GM18868 (cell line): ENCODE measurements around the gene DYNC2H1.
"Not testable (repeated sequence)": the region's sequence is repeated elsewhere in the genome, so short reads cannot be mapped to it uniquely, and the experiment has no call there.

Source experiments
- ATAC-seq: cut with Tn5 transposase; IDR thresholded peaks from one replicate; pipeline ENCODE4 v1.9.1; 2021; ENCODE audit warnings: mild to moderate bottlenecking, moderate library complexity; ENCODE audit not compliant: unreplicated experiment

Gene DYNC2H1

GRCh38 chr11:103125462-103125861 lies 16.2 kb downstream of the DYNC2H1 start:
- ATAC-seq, result peak; percentile 48

GRCh38 chr11:103141986-103142385 lies 32.8 kb downstream of the DYNC2H1 start:
- ATAC-seq, result not testable (repeated sequence)

GRCh38 chr11:103147627-103148026 lies 38.4 kb downstream of the DYNC2H1 start:
- no peak for ATAC-seq

- ATAC-seq, result no peak
Measured at GRCh38 chr11:103157542-103157941, 48.3 kb downstream of the DYNC2H1 start.

- no peak for ATAC-seq
Measured at GRCh38 chr11:103164093-103164796, 55.0 kb downstream of the DYNC2H1 start.

GRCh38 chr11:103167166-103167565 lies 57.9 kb downstream of the DYNC2H1 start:
- no peak for ATAC-seq

GRCh38 chr11:103170865-103171264 lies 61.6 kb downstream of the DYNC2H1 start:
- ATAC-seq, result no peak

GRCh38 chr11:103175461-103176129 lies 66.4 kb downstream of the DYNC2H1 start:
- ATAC-seq, result no peak

GRCh38 chr11:103183981-103184611 lies 74.9 kb downstream of the DYNC2H1 start:
- no peak for ATAC-seq

- ATAC-seq, result no peak
Measured at GRCh38 chr11:103202048-103202651, 92.9 kb downstream of the DYNC2H1 start.

GRCh38 chr11:103210543-103210942 lies 101.3 kb downstream of the DYNC2H1 start:
- ATAC-seq, result no peak

- ATAC-seq, result no peak
Measured at GRCh38 chr11:103215812-103216211, 106.6 kb downstream of the DYNC2H1 start.

- no peak for ATAC-seq
Measured at GRCh38 chr11:103220133-103220532, 110.9 kb downstream of the DYNC2H1 start.

- ATAC-seq, result no peak
Measured at GRCh38 chr11:103222806-103223205, 113.6 kb downstream of the DYNC2H1 start.

- ATAC-seq, result no peak
Measured at GRCh38 chr11:103228807-103229206, 119.6 kb downstream of the DYNC2H1 start.

- no peak for ATAC-seq
Measured at GRCh38 chr11:103234974-103235373, 125.7 kb downstream of the DYNC2H1 start.

- ATAC-seq, result no peak
Measured at GRCh38 chr11:103241574-103241973, 132.3 kb downstream of the DYNC2H1 start.

- ATAC-seq, result no peak
Measured at GRCh38 chr11:103254123-103254522, 144.9 kb downstream of the DYNC2H1 start.

- no peak for ATAC-seq
Measured at GRCh38 chr11:103257360-103257759, 148.1 kb downstream of the DYNC2H1 start.

GRCh38 chr11:103266167-103266831 lies 157.1 kb downstream of the DYNC2H1 start:
- ATAC-seq, result no peak

GRCh38 chr11:103272876-103273275 lies 163.7 kb downstream of the DYNC2H1 start:
- no peak for ATAC-seq
